ENCODE results near the gene UGT2B17.
"Not testable (repeated sequence)": the region's sequence is repeated elsewhere in the genome, so short reads cannot be mapped to it uniquely, and the experiment has no call there.

The UGT2B17 gene

GRCh38 chr4:68569036-68569435 is 7.1 kb downstream of the UGT2B17 start:
- not testable (repeated sequence) for DNase-seq (ENCODE audit: low read depth, low spot score)

GRCh38 chr4:68568535-68568934 is 7.6 kb downstream of the UGT2B17 start:
- DNase-seq (ENCODE audit: low read depth, low spot score), result not testable (repeated sequence)

GRCh38 chr4:68566364-68566763 is 9.8 kb downstream of the UGT2B17 start:
- not testable (repeated sequence) for DNase-seq (ENCODE audit: low read depth, low spot score)

GRCh38 chr4:68565082-68565481 is 11.0 kb downstream of the UGT2B17 start:
- DNase-seq (ENCODE audit: low read depth, low spot score), result not testable (repeated sequence)

- DNase-seq (ENCODE audit: low read depth, low spot score), result not testable (repeated sequence)
These were observed 15.6 kb downstream of the UGT2B17 start for GRCh38 chr4:68560364-68561070.

- DNase-seq (ENCODE audit: low read depth, low spot score), result not testable (repeated sequence)
These were observed 22.3 kb downstream of the UGT2B17 start for GRCh38 chr4:68553830-68554229.

- not testable (repeated sequence) for DNase-seq (ENCODE audit: low read depth, low spot score)
These were observed 23.0 kb downstream of the UGT2B17 start for GRCh38 chr4:68552818-68553811.

- not testable (repeated sequence) for DNase-seq (ENCODE audit: low read depth, low spot score)
These were observed 33.4 kb downstream of the UGT2B17 start for GRCh38 chr4:68542742-68543141.

GRCh38 chr4:68536375-68536774 is 39.7 kb downstream of the UGT2B17 start:
- DNase-seq (ENCODE audit: low read depth, low spot score), result no peak

GRCh38 chr4:68535974-68536373 is 40.1 kb downstream of the UGT2B17 start:
- DNase-seq (ENCODE audit: low read depth, low spot score), result no peak

GRCh38 chr4:68522232-68522631 is 53.9 kb downstream of the UGT2B17 start:
- not testable (repeated sequence) for DNase-seq (ENCODE audit: low read depth, low spot score)

GRCh38 chr4:68520985-68521384 is 55.1 kb downstream of the UGT2B17 start:
- DNase-seq (ENCODE audit: low read depth, low spot score), result no peak

- DNase-seq (ENCODE audit: low read depth, low spot score), result no peak
These were observed 57.2 kb downstream of the UGT2B17 start for GRCh38 chr4:68518889-68519288.

GRCh38 chr4:68505452-68505851 is 70.7 kb downstream of the UGT2B17 start:
- DNase-seq (ENCODE audit: low read depth, low spot score), result not testable (repeated sequence)

- DNase-seq (ENCODE audit: low read depth, low spot score), result not testable (repeated sequence)
These were observed 71.3 kb downstream of the UGT2B17 start for GRCh38 chr4:68504836-68505235.

- DNase-seq (ENCODE audit: low read depth, low spot score), result not testable (repeated sequence)
These were observed 72.7 kb downstream of the UGT2B17 start for GRCh38 chr4:68503462-68503861.

- DNase-seq (ENCODE audit: low read depth, low spot score), result no peak
These were observed 77.1 kb downstream of the UGT2B17 start for GRCh38 chr4:68499021-68499420.

- peak; percentile 27 for DNase-seq (ENCODE audit: low read depth, low spot score)
These were observed 77.6 kb downstream of the UGT2B17 start for GRCh38 chr4:68498413-68499007.

GRCh38 chr4:68494688-68495087 is 81.4 kb downstream of the UGT2B17 start:
- no peak for DNase-seq (ENCODE audit: low read depth, low spot score)

- DNase-seq (ENCODE audit: low read depth, low spot score), result no peak
These were observed 85.2 kb downstream of the UGT2B17 start for GRCh38 chr4:68490826-68491457.

GRCh38 chr4:68489338-68489737 is 86.8 kb downstream of the UGT2B17 start:
- no peak for DNase-seq (ENCODE audit: low read depth, low spot score)
